UCSD-AML1 (cell line): ENCODE measurements around the gene RGS7.
"Not testable (repeated sequence)": the region's sequence is repeated elsewhere in the genome, so short reads cannot be mapped to it uniquely, and the experiment has no call there.

Experiments used
- DNase-seq: peaks from one replicate; lab custom pipeline; 2025; ENCODE audit not compliant: unreplicated experiment; lab: John Stamatoyannopoulos, UW

RGS7 gene

GRCh38 chr1:241090798-241091197 lies 266.2 kb downstream of the RGS7 start:
- DNase-seq: no peak

GRCh38 chr1:241089066-241089465 lies 267.9 kb downstream of the RGS7 start:
- DNase-seq: not testable (repeated sequence)

- DNase-seq: not testable (repeated sequence)
Measured at GRCh38 chr1:241088075-241088474, 268.9 kb downstream of the RGS7 start.

GRCh38 chr1:241086686-241087085 lies 270.3 kb downstream of the RGS7 start:
- DNase-seq: no peak

GRCh38 chr1:241083285-241083684 lies 273.7 kb downstream of the RGS7 start:
- no peak for DNase-seq

GRCh38 chr1:241081473-241081872 lies 275.5 kb downstream of the RGS7 start:
- no peak for DNase-seq

GRCh38 chr1:241079459-241079858 lies 277.5 kb downstream of the RGS7 start:
- DNase-seq: no peak

GRCh38 chr1:241079047-241079446 lies 278.0 kb downstream of the RGS7 start:
- no peak for DNase-seq

- DNase-seq: no peak
Measured at GRCh38 chr1:241077386-241078147, 279.4 kb downstream of the RGS7 start.

- DNase-seq: no peak
Measured at GRCh38 chr1:241074507-241074906, 282.5 kb downstream of the RGS7 start.

- DNase-seq: no peak
Measured at GRCh38 chr1:241068359-241068758, 288.6 kb downstream of the RGS7 start.

- DNase-seq: no peak
Measured at GRCh38 chr1:241063276-241063675, 293.7 kb downstream of the RGS7 start.

- DNase-seq: no peak
Measured at GRCh38 chr1:241061062-241061461, 295.9 kb downstream of the RGS7 start.

- no peak for DNase-seq
Measured at GRCh38 chr1:241048622-241049021, 308.4 kb downstream of the RGS7 start.

GRCh38 chr1:241045659-241046058 lies 311.3 kb downstream of the RGS7 start:
- DNase-seq: no peak

- no peak for DNase-seq
Measured at GRCh38 chr1:241034203-241034936, 322.6 kb downstream of the RGS7 start.

- DNase-seq: no peak
Measured at GRCh38 chr1:241024834-241025233, 332.2 kb downstream of the RGS7 start.

GRCh38 chr1:241022366-241022765 lies 334.6 kb downstream of the RGS7 start:
- DNase-seq: no peak

GRCh38 chr1:241020851-241021697 lies 335.9 kb downstream of the RGS7 start:
- no peak for DNase-seq

- no peak for DNase-seq
Measured at GRCh38 chr1:241012708-241013340, 344.2 kb downstream of the RGS7 start.

GRCh38 chr1:241007668-241008067 lies 349.3 kb downstream of the RGS7 start:
- no peak for DNase-seq
